WERI-Rb-1 (cell line): ENCODE data around the gene STK11.

Source experiments
- DNase-seq: peaks from one replicate; pipeline ENCODE4 v3.0.0-alpha.2; 2020
- H3K27ac ChIP-seq: fragments of 250-450 bp; sonication (Bioruptor Pico); 2 replicates; pipeline ENCODE4 v1.5.1; 2020; ENCODE audit warnings: mild to moderate bottlenecking, moderate library complexity
- H3K27me3 ChIP-seq: fragments of 250-450 bp; sonication (Bioruptor Pico); 2 replicates; pipeline ENCODE4 v1.5.1; 2021; ENCODE audit warnings: mild to moderate bottlenecking, low read depth, moderate library complexity; ENCODE audit not compliant: insufficient read depth, severe bottlenecking
- H3K36me3 ChIP-seq: fragments of 250-450 bp; sonication (Bioruptor Pico); 2 replicates; pipeline ENCODE4 v1.5.1; 2020; ENCODE audit warnings: mild to moderate bottlenecking, moderate library complexity
- H3K4me3 ChIP-seq: 2 replicates; pipeline ENCODE4 v1.5.1; 2011; ENCODE audit warnings: low read depth, mild to moderate bottlenecking, control low read depth, low read length
- H3K9me3 ChIP-seq: fragments of 250-450 bp; sonication (Bioruptor Pico); 2 replicates; pipeline ENCODE4 v1.5.1; 2021; ENCODE audit warnings: mild to moderate bottlenecking, moderate library complexity; ENCODE audit not compliant: severe bottlenecking
- TF ChIP-seq, protein P1 (sequence below): IDR thresholded peaks from 2 replicates; pipeline ENCODE4 v1.5.1; 2011; ENCODE audit warnings: low read depth, mild to moderate bottlenecking, control low read depth, inconsistent platforms, low read length

Gene STK11

GRCh38 chr19:1222394-1222793 lies 16.8 kb downstream of the STK11 start:
- DNase-seq = peak; percentile 46
- Histone ChIP-seq H3K36me3 (peaks cover 73% of the 10 kb centered on the region), H3K4me3 (no peak overlapping the region), H3K9me3 (no peaks in the 10 kb centered on the region), H3K27me3 (no peaks in the 10 kb centered on the region), H3K27ac (peak overlapping the region; percentile 52)
- TF ChIP-seq, protein P1, sequence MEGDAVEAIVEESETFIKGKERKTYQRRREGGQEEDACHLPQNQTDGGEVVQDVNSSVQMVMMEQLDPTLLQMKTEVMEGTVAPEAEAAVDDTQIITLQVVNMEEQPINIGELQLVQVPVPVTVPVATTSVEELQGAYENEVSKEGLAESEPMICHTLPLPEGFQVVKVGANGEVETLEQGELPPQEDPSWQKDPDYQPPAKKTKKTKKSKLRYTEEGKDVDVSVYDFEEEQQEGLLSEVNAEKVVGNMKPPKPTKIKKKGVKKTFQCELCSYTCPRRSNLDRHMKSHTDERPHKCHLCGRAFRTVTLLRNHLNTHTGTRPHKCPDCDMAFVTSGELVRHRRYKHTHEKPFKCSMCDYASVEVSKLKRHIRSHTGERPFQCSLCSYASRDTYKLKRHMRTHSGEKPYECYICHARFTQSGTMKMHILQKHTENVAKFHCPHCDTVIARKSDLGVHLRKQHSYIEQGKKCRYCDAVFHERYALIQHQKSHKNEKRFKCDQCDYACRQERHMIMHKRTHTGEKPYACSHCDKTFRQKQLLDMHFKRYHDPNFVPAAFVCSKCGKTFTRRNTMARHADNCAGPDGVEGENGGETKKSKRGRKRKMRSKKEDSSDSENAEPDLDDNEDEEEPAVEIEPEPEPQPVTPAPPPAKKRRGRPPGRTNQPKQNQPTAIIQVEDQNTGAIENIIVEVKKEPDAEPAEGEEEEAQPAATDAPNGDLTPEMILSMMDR = peak; percentile 43

GRCh38 chr19:1223018-1223855 lies 17.7 kb downstream of the STK11 start:
- peak; percentile 79 for DNase-seq

DNA sequence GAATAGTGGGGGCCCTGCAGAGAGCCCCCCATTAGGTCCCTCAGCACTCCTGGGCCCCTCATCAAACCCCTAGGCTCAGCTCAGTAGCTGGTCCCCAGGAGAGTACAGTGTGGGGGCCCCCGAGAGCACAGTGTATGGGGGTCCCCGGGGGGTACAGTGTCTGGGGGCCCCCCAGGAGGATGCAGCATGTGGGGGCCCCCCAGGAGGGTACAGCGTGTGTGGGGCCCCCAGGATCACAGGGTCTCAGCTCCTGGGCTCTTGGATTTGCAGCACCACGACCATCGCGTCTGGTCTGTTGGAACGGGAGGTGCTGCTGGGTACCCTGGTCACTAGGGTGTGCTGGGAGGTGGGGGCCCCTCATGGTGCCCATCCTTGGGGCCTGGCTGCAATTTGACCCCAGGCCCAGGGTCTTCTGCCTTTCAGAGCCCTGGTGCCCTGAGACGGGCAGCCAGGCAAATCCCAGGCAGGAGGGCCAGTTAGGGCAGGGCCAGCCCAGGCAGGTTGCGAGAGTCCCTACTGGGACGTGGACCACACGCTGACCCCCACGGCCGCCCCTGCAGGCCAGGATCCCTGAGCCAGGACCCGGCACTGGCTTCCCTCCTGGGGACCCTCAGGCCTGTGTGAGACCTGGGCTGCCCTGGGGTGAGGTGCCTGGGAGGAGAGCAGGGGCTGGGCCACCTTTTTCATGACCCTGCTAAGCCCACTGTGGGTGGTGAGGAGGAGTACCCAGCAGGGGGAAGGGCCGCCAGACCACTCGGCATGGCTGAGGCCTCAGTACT lies 18.7 kb downstream of the STK11 start:
- Histone ChIP-seq H3K27ac (no peak overlapping the region), H3K9me3 (no peaks in the 10 kb centered on the region), H3K36me3 (peaks cover 74% of the 10 kb centered on the region), H3K27me3 (no peaks in the 10 kb centered on the region), H3K4me3 (no peak overlapping the region)
- TF ChIP-seq, protein P1 = no peak
- DNase-seq = no peak

More at GRCh38 chr19:1223018-1223855, 17.7 kb downstream of the STK11 start:
- TF ChIP-seq, protein P1 = peak; percentile 96
- Histone ChIP-seq H3K4me3 (no peak overlapping the region), H3K27ac (peak overlapping the region; percentile 52), H3K36me3 (peaks cover 79% of the 10 kb centered on the region), H3K9me3 (no peaks in the 10 kb centered on the region), H3K27me3 (no peaks in the 10 kb centered on the region)

GRCh38 chr19:1224847-1225246 lies 19.3 kb downstream of the STK11 start:
- TF ChIP-seq, protein P1 = no peak

DNA sequence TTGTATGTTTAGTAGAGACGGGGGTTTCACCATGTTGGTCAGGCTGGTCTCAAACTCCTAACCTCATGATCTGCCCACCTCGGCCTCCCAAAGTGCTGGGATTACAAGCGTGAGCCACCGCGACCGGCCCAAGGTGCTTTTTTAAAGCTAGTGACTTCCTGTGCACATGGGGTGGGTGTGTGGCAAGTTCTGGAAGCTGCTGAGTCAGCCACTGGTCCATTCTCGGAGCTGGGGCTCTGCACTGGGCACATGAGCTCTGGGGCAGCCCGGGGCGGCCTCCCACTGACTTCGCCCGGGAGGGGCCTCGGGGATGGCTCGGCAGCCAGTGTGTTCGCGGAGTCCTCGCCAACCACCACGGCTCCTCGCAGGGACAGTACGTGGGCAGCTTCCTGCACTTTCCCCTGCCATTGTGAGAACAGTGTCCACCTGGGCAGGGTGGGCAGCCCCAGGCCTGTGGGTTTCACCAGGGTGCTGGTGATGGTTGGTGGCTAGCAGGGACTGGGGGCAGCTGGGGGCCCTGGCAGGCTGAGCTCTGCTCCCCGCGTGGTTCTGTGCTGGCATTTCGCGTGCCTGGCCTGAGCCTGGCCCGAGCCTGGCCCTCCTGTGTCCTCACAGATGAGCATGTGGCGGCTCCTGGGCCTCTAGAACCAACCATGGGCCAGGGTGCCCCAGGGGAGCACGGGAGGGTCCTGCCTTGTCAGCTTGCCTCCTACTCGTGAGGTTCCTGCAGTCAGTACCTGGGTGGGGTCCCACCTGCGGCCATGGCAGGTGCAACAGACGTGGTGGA lies 20.1 kb downstream of the STK11 start:
- no peaks in the 10 kb centered on the region for H3K27me3 ChIP-seq
- DNase-seq = no peak
- peaks cover 72% of the 10 kb centered on the region for H3K36me3 ChIP-seq
- H3K27ac ChIP-seq = no peak overlapping the region
- no peak overlapping the region for H3K4me3 ChIP-seq
- TF ChIP-seq, protein P1 = no peak
- no peaks in the 10 kb centered on the region for H3K9me3 ChIP-seq

More at GRCh38 chr19:1224847-1225246, 19.3 kb downstream of the STK11 start:
- H3K27me3 ChIP-seq = no peaks in the 10 kb centered on the region
- H3K9me3 ChIP-seq = no peaks in the 10 kb centered on the region
- DNase-seq = no peak
- H3K27ac ChIP-seq = no peak overlapping the region
- no peak overlapping the region for H3K4me3 ChIP-seq
- H3K36me3 ChIP-seq = peaks cover 74% of the 10 kb centered on the region
